GM12872 (cell line): ENCODE data around the gene FOXO6.

Source experiments
- TF ChIP-seq, protein P1 (sequence below): IDR thresholded peaks from 3 replicates; pipeline ENCODE4 v1.5.1; 2011; ENCODE audit warnings: low read depth, mild to moderate bottlenecking, low read length, moderate library complexity; ENCODE audit not compliant: insufficient read depth

The FOXO6 gene

DNA sequence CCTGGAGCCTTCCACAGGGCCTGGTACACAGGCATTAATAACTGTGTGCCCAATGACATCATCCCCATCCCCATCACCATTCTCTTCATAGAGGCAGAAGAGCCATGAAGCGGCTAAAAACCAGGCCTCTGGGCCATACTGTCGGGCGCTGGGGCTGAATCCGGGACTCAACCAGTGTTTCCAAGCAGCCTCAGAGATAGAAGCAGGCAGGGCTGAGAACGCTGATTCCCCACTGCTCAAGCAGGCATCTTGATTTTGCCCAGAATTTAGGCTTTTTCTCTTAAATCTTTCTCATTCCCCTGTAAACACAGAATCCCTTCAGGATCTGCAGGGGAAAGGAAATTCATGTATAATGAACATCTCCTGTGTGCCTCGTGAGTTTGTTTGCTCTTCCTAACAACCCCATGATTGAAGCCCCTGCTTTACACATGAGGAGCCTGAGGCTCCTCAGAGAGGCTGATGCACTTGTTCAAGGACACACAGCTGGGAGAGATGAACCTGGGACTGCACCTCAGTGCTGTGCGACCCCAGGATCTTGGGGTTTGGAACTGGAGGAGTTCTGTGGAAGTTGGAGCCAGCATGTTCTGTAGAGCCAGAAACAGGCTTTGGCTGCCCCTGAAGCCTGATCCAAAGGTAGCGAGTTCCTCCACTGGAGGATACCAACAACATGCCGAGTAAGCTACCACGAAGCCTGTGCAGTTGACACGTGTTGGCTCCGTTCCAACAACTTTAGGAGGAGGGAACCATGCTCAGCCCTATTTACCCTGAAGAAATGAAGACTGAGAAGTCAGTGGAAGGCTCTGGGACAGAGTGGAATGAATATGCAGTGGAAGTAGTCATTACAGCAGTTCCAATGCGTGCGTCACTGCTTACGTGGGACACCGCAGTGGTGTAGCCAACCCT is 67.8 kb downstream of the FOXO6 start:
- TF ChIP-seq, protein P1, sequence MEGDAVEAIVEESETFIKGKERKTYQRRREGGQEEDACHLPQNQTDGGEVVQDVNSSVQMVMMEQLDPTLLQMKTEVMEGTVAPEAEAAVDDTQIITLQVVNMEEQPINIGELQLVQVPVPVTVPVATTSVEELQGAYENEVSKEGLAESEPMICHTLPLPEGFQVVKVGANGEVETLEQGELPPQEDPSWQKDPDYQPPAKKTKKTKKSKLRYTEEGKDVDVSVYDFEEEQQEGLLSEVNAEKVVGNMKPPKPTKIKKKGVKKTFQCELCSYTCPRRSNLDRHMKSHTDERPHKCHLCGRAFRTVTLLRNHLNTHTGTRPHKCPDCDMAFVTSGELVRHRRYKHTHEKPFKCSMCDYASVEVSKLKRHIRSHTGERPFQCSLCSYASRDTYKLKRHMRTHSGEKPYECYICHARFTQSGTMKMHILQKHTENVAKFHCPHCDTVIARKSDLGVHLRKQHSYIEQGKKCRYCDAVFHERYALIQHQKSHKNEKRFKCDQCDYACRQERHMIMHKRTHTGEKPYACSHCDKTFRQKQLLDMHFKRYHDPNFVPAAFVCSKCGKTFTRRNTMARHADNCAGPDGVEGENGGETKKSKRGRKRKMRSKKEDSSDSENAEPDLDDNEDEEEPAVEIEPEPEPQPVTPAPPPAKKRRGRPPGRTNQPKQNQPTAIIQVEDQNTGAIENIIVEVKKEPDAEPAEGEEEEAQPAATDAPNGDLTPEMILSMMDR = no peak

DNA sequence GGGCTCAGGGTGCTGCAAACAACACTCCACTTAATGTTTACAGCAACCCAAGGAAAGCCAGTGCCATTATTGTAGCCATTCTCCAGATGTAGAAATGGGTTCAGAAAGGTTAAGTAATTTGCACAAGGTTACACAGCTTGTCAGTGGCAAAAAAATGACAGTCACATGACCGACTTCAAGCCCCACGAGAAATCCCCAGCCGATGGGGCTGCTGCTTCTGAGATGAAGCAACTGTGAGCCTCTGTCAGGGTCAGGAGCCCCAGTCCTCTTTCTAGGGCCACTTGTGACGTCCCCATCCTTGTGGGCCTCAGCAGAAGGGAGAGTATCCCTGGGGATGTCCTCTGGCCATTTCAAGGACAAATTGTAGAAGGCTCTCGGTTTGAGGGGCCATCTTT is 68.4 kb downstream of the FOXO6 start:
- TF ChIP-seq, protein P1 = no peak

DNA sequence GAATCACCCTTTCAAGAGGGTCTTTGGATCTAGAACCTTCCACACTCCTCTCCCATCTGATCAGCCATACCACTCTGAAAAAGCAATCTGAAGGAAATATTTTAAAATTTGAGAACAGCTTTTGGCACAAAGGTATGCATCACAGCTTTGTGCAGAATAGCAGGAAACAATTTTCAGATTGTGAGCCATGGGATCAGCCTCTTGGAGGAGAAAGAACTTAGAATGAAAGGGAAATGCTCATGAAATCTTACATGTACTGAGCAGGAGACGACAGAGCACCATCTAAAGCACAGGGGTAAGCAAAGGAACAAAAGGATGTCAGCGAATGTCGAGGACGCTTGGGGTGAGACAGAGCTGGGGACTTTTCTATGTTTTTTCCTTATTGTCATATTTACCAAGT is 68.8 kb downstream of the FOXO6 start:
- TF ChIP-seq, protein P1 = no peak

DNA sequence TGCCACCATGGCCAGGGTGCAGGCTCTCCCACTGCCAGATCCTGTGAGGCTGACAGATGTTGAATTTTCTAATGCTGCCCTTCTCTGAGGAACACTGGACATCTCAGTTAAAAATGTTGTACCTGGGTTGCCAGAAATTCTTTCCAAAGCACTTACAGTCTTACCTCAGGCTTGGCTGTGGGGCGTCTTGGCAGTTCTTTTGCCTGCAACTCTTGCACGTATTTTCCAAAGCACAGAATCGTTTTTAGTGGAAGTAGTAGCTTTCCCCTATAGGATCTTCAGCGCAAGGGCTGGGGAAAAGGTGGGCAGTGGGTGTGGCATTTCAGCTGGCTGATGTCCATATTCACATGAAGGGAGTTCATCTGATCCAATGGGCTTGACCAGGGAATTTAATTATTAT is 69.3 kb downstream of the FOXO6 start:
- TF ChIP-seq, protein P1 = no peak

DNA sequence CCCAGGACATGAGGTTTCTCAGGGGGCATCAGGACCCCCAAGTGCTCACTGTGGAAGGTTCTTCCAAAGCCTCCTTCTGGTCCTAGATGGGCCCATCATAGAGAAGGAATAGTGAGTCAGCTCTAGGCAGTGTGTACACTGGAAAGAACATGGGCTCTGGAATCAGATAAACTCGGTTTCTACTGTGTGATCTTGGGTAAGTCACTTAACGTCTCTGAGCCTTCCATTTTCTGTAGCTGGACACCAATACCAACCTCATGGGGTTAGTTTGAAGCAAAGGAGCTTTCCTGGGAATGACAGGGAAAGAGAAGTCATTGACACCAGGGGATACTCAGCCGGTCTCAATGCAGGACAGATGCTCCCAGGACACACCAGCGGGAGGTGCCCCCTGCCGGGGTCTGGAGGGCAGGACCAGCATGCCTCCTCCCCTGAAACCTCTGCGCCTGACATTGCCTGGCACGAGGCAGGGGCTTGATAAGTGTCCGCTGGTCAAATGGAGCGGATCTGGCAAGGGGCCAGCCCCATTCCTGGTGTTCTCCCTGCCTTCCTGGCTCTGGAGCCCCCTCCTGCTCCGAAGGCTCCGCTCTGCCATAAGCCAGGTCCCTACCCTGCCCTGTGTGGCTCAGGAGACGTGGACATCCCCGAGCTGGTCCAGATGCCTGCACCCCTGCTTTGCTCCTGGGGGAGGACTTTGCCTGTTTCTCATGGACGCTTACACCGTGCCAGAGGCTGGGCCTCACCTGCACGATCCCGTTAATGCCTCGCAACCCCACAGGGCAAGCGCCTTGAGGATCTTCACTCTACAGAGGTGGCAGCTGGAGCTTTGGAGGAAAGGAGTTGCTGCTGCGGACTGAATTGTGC is 70.5 kb downstream of the FOXO6 start:
- TF ChIP-seq, protein P1 = 0 out of 3 replicates have a peak, but pooled peaks have one; percentile 5
